ENCODE results near the gene ERC2.

DNA sequence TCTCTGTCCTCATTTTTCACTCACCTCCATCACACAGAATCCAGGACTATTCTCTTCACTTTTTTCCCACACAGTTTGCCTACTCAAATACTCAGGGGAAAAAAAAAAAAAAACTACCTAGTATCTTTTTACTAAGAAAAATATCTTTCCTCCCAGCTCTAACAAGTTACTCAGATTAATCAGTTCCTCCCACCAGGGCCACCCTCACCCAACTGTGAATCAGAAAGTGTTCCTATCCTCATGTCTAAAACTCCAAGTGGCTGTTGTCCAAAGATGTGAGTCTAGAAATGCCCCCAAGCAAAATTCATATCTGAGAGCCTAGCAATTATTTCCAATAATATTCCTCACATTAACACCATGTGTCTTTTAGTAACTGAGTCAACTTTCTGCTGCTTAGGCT lies 268.0 kb downstream of the ERC2 start:
- TF ChIP-seq, protein P1, sequence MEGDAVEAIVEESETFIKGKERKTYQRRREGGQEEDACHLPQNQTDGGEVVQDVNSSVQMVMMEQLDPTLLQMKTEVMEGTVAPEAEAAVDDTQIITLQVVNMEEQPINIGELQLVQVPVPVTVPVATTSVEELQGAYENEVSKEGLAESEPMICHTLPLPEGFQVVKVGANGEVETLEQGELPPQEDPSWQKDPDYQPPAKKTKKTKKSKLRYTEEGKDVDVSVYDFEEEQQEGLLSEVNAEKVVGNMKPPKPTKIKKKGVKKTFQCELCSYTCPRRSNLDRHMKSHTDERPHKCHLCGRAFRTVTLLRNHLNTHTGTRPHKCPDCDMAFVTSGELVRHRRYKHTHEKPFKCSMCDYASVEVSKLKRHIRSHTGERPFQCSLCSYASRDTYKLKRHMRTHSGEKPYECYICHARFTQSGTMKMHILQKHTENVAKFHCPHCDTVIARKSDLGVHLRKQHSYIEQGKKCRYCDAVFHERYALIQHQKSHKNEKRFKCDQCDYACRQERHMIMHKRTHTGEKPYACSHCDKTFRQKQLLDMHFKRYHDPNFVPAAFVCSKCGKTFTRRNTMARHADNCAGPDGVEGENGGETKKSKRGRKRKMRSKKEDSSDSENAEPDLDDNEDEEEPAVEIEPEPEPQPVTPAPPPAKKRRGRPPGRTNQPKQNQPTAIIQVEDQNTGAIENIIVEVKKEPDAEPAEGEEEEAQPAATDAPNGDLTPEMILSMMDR (conservative IDR thresholded peaks at IDR 0.05; ENCODE audit: low read length) = no peak
- no peak for TF ChIP-seq EZH2phosphoT487 (IDR thresholded peaks at IDR 0.05; ENCODE audit: borderline replicate concordance, low read depth, low read length)

Measured in OCI-LY7 (cell line).